Embryonic facial prominence (tissue), 1 donor: ENCODE measurements around the gene UGT1A10.
"Not testable (repeated sequence)": the region's sequence is repeated elsewhere in the genome, so short reads cannot be mapped to it uniquely, and the experiment has no call there.

Experiments
- DNase-seq: peaks from one replicate; pipeline ENCODE4 v3.0.0-alpha.2; 2016; ENCODE audit errors: extremely low spot score

The UGT1A10 gene

DNA sequence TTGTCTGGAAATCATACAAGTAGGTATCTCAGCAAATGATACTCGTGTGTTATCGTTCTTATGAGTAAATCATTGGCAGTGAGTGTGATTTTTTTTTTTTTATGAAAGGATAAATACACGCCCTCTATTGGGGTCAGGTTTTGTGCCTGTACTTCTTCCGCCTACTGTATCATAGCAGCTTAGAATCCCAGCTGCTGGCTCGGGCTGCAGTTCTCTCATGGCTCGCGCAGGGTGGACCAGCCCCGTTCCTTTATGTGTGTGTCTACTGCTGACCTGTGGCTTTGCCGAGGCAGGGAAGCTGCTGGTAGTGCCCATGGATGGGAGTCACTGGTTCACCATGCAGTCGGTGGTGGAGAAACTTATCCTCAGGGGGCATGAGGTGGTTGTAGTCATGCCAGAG, at the start of gene UGT1A10:
TSS of gene UGT1A10 (plus strand) at position 143 of the 400 bp plus-strand sequence. CDS start at position 218, 75 bp downstream.
- not testable (repeated sequence) for DNase-seq

DNA sequence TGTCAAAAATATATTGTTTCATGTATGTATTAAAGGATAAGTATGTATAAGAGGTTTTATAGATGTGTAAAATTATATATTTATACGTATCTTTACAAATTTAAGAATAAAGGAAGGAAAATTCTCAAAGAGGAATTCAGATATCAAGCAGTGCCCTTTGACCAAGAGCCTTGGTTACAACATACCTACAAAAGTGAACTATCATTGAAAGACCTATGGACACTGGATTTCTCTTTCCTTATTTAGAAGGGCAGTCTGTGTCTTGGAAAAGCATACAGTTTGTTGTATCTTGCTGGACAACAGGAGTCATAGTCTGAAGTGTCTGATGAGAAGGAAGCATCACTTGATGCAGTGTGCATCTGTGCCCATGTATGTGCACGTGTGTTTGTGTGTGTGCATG, 47.8 kb upstream of the UGT1A10 start:
- no peak for DNase-seq

GRCh38 chr2:233592706-233593105, 43.5 kb upstream of the UGT1A10 start:
- not testable (repeated sequence) for DNase-seq

DNA sequence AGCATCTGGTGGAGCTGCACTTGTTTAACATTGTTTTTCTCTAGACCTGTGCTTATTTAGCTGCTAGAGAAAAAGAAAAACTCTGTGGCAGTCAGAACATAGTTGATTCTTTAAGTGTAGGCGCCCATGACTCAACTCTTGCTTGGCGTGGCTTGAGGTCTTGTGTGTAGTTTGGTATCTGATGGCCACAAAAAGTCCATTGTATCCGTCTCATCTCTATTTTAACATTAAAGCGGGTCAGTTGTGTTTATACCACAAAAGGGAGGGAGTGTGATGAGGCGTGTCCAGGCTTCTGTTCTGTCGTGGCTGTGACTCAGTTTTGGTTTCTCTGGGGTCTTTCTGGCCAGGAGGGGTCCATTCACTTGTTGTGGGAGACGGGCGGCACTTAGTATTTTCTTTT, 43.0 kb upstream of the UGT1A10 start:
- no peak for DNase-seq

GRCh38 chr2:233597522-233597921, 38.7 kb upstream of the UGT1A10 start:
- no peak for DNase-seq

DNA sequence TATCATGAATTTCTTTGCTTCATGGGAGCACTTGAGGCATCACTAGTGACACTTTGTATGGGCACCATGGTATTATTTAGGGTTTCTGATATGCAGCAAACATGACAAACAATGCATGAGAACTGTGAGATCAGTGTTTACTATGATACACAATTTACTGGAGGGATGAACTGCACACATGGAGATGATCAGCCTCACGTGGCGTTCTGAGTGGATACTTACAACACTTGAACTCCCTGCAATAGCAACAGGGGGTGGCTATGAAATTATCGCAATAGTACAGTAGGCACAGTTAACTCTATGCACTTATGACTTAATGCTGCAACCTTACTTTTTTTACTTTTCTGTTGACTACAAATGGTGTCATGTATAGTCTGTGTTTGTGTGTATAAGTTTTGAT, 37.3 kb upstream of the UGT1A10 start:
- no peak for DNase-seq

GRCh38 chr2:233600386-233600785, 35.9 kb upstream of the UGT1A10 start:
- no peak for DNase-seq

DNA sequence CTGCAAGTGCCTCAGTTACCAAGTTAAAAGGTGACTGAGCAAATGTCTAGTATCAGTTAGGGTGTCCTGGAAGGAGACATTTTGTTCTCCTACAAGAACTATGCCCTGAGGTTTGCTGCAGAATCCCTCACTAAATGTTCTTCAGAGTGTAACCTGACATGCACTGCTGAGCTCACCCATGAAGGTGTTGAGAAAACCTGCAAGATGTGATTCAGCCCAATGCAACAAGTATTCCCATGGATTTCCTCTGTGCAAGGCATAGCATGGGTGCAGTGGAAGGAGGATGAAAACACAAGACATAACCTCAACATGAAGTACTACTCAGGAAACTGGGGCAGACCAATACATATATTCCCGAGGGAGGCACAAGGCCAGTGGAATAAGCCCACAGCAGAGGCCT, 34.2 kb upstream of the UGT1A10 start:
- no peak for DNase-seq

GRCh38 chr2:233603520-233603919, 32.7 kb upstream of the UGT1A10 start:
- DNase-seq, result no peak

DNA sequence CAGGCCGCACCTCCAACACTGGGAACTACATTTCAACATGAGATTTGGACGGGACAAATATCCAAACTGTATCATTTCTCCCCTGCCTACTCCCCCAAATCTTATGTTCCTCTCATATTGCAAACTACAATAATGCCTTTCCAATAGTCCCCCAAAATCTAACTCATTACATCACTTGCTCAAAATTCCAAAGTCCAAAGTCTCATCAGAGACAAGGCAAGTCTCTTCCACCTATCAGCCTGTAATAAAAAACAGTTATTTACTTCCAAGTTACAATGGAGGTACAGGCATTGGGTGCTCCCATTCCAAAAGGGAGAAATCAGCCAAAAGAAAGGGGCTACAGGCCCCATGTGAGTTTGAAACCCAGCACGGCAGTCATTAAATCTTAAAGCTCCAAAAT, 31.4 kb upstream of the UGT1A10 start:
- DNase-seq, result no peak

DNA sequence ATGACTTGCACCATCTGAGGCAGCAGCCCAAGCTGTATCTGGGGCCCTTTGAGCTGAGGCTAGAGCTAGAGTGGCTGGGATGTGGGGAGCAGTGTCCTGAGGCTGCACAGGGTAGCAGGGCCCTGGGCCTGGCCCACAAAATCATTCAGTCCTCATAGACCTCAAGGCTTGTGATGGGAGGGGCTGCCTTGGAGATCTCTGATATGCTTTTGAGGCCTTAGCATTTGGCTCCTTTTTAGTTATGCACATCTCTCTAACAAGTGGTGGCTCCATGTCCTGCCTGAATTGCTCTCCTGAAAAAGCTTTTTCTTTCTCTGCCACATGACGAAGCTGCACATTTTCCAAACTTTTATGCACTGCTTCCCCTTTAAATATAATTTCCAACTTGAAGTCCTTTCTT, 30.6 kb upstream of the UGT1A10 start:
- no peak for DNase-seq

DNA sequence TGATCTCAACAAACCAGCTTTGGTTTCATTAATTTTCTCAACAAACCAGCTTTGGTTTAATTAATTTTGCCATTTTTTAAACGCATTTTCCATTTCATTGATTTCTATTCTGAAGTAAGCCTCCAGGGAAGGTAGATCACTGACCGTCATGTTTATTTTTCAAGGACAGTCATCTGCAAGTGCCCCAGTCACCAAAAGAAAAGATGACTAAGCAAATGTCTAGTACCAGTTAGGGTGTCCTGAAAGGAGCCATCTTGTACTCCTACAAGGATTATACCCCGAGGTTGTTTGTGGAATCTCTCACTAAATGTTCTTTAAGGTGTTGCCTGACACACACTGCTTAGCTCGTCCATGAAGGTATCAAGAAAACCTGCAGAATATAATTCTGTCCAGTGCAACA, 25.0 kb upstream of the UGT1A10 start:
- no peak for DNase-seq

DNA sequence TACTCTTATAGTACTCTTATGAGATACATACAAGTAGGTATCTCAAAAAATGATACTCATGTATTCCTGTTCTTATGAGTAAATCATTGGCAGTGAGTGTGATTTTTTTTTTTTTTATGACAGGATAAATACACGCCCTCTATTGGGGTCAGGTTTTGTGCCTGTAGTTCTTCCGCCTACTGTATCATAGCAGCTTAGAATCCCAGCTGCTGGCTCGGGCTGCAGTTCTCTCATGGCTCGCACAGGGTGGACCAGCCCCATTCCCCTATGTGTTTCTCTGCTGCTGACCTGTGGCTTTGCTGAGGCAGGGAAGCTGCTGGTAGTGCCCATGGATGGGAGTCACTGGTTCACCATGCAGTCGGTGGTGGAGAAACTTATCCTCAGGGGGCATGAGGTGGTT, 18.8 kb upstream of the UGT1A10 start, which contains the start of gene UGT1A8:
TSS of gene UGT1A8 (plus strand) at position 158 of the 400 bp plus-strand sequence. CDS start at position 233, 75 bp downstream.
- not testable (repeated sequence) for DNase-seq

DNA sequence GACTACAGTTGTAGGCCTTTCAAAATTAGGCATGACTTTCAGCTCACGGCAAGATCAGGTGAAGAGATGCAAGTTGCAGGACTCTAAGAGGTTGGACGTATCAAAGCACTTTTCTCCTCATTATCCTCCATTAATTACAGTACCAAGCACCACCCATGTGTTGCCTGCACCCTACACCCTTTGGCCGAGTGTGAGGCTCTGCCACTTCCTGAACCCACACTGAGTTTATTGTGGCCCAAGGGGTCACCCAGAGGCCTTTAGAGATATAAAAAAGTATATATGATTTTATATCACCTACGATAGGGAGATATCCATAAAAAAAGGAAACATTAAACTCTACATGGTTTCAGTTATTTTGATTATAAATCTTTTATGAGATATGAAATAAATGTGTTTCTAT, 16.0 kb upstream of the UGT1A10 start:
- DNase-seq, result no peak

- DNase-seq, result not testable (repeated sequence)
Measured at GRCh38 chr2:233621863-233622262, 14.4 kb upstream of the UGT1A10 start.

DNA sequence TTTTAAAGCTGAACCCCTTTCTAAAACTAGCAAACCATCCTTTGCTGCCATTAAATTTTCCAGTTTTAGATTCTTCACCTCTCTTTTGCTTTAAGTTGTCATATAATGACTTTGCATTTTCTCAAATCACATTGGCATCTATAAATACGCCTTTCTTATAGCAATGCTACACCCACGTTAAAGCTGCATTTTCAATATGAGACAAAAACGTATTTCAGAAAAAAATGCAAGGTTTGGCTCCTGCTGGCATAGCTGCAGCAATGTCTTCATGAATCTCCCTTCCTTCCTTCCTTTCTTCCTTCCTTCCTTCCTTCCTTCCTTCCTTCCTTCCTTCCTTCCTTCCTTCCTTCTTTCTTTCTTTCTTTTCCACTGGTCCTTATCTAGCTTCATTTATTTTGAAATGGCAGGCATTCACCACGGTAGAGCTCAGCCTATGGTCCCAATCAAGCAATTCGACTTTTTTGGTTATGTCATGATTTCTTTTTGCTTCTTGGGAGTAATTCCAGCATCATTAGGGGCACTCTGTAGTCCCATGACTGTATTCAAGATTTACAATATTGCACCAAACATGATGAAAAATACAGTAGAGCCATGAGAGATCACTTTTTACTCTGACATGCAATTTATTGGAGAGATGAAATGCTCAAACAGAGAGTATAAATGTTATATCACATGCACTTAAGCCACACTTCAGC, 8.8 kb upstream of the UGT1A10 start:
- no peak for DNase-seq

- no peak for DNase-seq
Measured at GRCh38 chr2:233638836-233639235, 2.6 kb downstream of the UGT1A10 start.

- DNase-seq, result no peak
Measured at GRCh38 chr2:233639860-233640259, 3.6 kb downstream of the UGT1A10 start.

DNA sequence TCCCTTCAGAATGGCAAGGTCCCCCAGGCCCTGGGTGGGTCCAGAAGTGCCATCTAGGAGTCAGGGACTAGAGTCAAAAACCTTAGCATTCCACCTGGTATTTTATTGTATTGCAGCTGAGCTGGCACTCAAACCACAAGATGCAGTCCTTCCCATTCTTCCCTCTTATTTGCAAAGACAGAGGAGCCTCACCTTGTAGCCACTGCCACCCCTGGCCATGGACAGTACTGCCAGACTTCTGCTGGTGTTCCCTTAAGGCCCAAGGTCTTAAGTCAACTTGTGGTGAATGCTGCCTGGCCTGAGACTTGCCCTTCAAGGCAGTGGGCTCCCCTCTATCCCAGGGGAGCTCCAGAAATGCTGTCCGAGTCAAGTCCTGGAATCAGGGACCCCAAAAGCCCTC, 6.9 kb downstream of the UGT1A10 start:
- DNase-seq, result no peak

GRCh38 chr2:233646033-233646432, 9.8 kb downstream of the UGT1A10 start:
- not testable (repeated sequence) for DNase-seq

DNA sequence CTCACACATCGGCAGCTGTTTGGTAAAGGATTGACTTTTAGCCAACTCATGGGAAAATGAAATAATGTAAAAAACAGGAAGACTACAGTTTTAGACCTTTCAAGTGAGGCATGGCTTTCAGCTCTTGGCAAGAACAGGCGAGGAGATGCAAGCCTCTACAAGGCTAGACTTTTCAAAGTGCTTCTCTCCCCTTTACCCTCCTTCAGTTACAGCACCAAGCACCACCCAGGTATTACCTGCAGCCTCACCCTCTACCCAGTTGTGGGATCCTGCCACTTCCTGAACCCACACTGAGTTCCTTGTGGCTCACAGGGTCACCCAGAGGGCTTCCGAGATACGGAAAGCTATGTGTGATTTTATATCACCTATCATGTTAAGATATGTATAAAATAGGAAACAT, 14.7 kb downstream of the UGT1A10 start:
- no peak for DNase-seq

- no peak for DNase-seq
Measured at GRCh38 chr2:233651430-233651829, 15.2 kb downstream of the UGT1A10 start.

- no peak for DNase-seq
Measured at GRCh38 chr2:233654501-233654900, 18.3 kb downstream of the UGT1A10 start.

- DNase-seq, result no peak
Measured at GRCh38 chr2:233655043-233655442, 18.8 kb downstream of the UGT1A10 start.
